ENCODE results near the gene POLG2.
A peak's percentile ranks its signal among the peaks of the same experiment; 100 is the strongest.

The POLG2 gene

GRCh38 chr17:64496786-64497564 lies at the start of gene POLG2:
POLG2 (minus strand) TSS chr17:64497054; CDS start chr17:64496968, 86 bp downstream.
- peak; percentile 92 to 95 for DNase-seq

GRCh38 chr17:64544742-64545141 lies 47.9 kb upstream of the POLG2 start:
- DNase-seq = no peak

GRCh38 chr17:64540118-64540776 lies 43.4 kb upstream of the POLG2 start:
- no peak for DNase-seq

- no peak for DNase-seq
These were observed 41.8 kb upstream of the POLG2 start for GRCh38 chr17:64538508-64539130.

GRCh38 chr17:64537488-64537887 lies 40.6 kb upstream of the POLG2 start:
- no peak for DNase-seq

GRCh38 chr17:64536913-64537312 lies 40.1 kb upstream of the POLG2 start:
- no peak for DNase-seq

- no peak for DNase-seq
These were observed 38.5 kb upstream of the POLG2 start for GRCh38 chr17:64535357-64535756.

GRCh38 chr17:64534187-64534586 lies 37.3 kb upstream of the POLG2 start:
- DNase-seq = peak in 1 of 2 experiments; percentile 2

- DNase-seq = no peak
These were observed 36.9 kb upstream of the POLG2 start for GRCh38 chr17:64533784-64534183.

GRCh38 chr17:64532409-64532808 lies 35.6 kb upstream of the POLG2 start:
- no peak for DNase-seq

- no peak for DNase-seq
These were observed 35.1 kb upstream of the POLG2 start for GRCh38 chr17:64531955-64532371.

GRCh38 chr17:64529221-64529620 lies 32.4 kb upstream of the POLG2 start:
- DNase-seq = no peak

GRCh38 chr17:64527914-64528313 lies 31.1 kb upstream of the POLG2 start:
- DNase-seq = no peak

GRCh38 chr17:64520359-64520758 lies 23.5 kb upstream of the POLG2 start:
- DNase-seq = no peak

GRCh38 chr17:64519601-64520000 lies 22.7 kb upstream of the POLG2 start:
- no peak for DNase-seq

- DNase-seq = no peak
These were observed 19.0 kb upstream of the POLG2 start for GRCh38 chr17:64515829-64516228.

- no peak for DNase-seq
These were observed 18.6 kb upstream of the POLG2 start for GRCh38 chr17:64515419-64515818.

- no peak for DNase-seq
These were observed 12.3 kb upstream of the POLG2 start for GRCh38 chr17:64509179-64509578.

- no peak for DNase-seq
These were observed 11.8 kb upstream of the POLG2 start for GRCh38 chr17:64508683-64509082.

- peak in 1 of 2 experiments; percentile 35 for DNase-seq
These were observed 10.5 kb upstream of the POLG2 start for GRCh38 chr17:64507413-64507782.

- peak; percentile 91 to 96 for DNase-seq
These were observed 9.9 kb upstream of the POLG2 start, which contains the start of gene CEP95 for GRCh38 chr17:64506576-64507412. CEP95 (plus strand) TSS chr17:64506977; CDS start chr17:64507098, 121 bp downstream.

- peak; percentile 97 for DNase-seq
These were observed 9.3 kb upstream of the POLG2 start, which contains the start of gene DDX5 for GRCh38 chr17:64506201-64506575. DDX5 (minus strand) TSS chr17:64506289; CDS start chr17:64506119, 170 bp downstream.
